Posterior cingulate gyrus (tissue), 11 donors: Measurements from ENCODE around the gene EHBP1.

Experiments
- DNase-seq, 10 donors: peaks; one replicate each; pipeline versions ENCODE4 v3.0.0 to v3.0.0-alpha.2; 2020 to 2021; ENCODE audit warnings: mixed read lengths in 3 of 10
- intact Hi-C: fragments of 100-400 bp; cut with DNase I; formaldehyde crosslinking; loops from one replicate; pipeline ENCODE4 v1.15.1; 2023

The EHBP1 gene

DNA sequence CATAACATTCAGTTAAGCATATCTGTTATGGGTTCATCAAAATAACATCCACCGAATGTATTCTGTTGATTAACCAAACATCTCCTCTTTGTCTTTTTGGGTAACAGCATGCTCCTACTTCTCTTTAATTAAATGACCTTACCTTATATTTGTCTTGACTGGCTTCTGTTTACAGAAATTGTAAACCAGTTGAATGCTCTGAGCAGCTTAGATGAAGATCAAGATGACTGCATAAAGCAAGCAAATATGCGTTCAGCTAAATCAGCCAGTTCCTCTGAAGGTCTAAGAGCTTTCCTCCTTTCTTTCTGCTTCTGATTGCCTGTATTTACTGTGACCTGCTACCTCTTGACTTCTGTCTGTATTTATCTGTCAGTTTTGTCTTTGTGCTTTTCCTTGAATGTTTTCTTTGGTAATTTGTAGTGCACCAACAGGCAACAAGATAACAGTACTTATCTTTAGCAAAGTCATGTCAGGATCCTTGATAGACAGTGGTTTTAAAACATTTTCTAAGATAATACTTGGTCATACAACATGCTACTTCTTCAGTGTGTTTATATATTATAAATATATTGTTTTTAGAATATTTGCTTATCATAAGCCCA lies 152.8 kb downstream of the EHBP1 start:
- DNase-seq, result no peak
- intact Hi-C loops, result no loop called here

- DNase-seq, result no peak
Observed at GRCh38 chr2:62868947-62869346, 163.4 kb downstream of the EHBP1 start.

DNA sequence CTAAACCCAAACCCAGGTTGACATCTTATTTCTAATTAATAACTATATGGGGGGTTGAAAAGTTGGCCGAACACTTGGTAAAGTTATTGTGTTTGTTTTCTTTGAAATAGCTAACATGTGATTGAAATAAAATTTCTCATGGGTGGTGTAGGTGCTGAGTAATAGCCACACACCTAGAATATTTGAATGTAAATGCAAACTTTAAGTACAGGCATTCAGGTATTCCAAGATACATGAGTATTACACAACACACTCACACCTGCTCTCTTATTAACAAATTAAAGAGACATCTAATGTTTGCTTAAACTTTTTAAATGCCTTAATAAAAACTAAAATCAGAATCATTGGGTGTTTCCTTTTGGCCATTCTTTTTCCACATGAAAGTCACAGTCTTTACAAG lies 165.5 kb downstream of the EHBP1 start:
- no peak for DNase-seq
- intact Hi-C loops, result no loop called here

More at GRCh38 chr2:62868947-62869346, 163.4 kb downstream of the EHBP1 start:
- intact Hi-C loops, result no loop called here

GRCh38 chr2:62871506-62871905 lies 166.0 kb downstream of the EHBP1 start:
- no peak for DNase-seq
- intact Hi-C loops, result no loop called here

GRCh38 chr2:62873603-62874002 lies 168.1 kb downstream of the EHBP1 start:
- intact Hi-C loops, result no loop called here
- no peak for DNase-seq

DNA sequence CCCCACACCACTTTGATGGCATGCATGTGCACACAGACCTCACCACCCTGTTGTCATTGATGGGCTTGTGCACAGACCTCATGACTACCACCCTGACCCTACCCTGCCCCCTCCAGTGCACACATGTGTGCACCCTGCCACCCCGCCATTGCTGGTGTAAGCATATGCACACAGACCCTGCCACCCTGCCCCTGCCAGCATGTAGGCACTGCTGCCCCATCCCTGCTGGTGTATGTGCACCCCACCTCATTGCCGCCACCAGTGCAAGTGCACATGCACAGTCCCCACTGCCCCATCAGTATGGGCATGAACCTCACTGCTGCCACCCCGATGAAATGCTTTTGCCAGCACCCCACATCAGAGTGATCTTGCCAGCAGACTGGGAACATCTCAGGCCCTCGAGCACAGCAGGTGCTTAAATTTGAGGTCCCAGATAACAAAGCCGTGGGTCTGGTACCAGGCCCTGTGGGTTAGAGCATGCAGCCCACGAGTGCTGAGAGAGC lies 169.4 kb downstream of the EHBP1 start:
- DNase-seq, result peak in 1 of 10 donors; percentile 66
- intact Hi-C loops, result no loop called here

- intact Hi-C loops, result no loop called here
- no peak for DNase-seq
Observed at GRCh38 chr2:62881162-62881795, 175.8 kb downstream of the EHBP1 start.

GRCh38 chr2:62883629-62884028 lies 178.1 kb downstream of the EHBP1 start:
- intact Hi-C loops, result no loop called here
- no peak for DNase-seq

DNA sequence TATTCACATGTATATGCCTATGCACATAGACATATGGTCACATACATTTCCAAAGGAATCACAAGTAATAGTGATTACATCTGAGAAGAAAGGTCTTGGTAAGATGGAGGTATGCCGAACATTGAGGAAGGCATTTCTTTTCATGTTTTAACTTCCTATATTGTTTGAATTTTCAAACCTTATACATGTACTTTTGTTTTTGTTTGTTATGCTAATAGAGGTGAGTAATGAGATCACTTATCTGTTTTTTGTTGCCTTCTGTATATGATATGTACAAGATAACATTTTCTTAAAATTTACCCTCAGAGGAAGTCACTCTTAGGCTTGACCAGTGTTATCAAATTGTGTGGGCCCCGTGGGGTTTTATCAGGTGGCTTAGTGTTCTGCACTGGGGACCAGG lies 178.6 kb downstream of the EHBP1 start:
- DNase-seq, result no peak
- intact Hi-C loops, result no loop called here

DNA sequence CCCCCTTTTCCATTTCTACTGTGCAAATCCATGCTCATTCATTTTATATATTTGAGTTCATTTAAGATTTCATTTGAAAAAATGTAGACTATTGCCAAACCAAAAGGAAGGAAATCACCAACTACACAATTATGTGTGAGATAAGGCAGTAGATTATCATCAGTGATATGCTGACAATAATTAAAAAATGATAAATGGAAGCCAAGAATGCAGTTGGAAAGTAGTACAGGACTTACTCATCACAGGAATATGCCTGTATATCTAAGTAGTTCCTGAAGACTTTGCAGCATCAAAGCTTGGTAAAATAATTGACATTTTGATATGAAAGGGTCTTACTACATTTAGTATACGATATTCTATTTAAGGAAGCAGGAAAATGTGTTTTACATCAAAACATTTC lies 179.0 kb downstream of the EHBP1 start:
- intact Hi-C loops, result no loop called here
- no peak for DNase-seq

DNA sequence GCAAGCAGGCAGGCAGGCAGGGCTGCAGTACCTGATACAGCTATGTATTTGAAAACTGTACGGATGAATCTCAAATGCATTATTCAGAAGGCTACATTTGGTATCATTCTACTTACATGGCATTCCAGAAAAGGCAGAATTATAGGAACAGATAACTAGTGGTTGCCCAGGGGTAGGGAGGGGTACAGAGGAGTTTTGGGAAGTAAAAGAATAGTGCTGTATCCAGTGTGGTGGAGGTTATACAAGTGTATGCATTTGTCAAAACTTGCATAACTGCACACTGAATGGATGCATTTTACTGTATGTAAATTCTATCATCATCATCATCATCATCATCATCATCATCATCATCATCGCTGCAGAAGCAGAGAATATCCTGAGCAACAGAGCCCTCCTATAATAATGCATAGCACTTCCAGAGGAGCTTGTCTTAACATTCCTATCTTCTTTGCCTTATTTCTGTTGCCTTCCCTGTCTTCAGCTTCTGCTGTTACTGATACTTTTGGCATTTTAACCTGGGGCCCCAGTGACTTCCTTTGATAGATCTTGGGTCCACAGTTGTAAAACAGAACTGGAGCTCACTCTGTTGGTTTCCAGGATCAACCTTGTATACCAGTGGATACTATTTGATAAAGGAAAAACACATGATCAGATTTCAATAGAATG lies 189.6 kb downstream of the EHBP1 start:
- no peak for DNase-seq
- intact Hi-C loops, result no loop called here

- intact Hi-C loops, result no loop called here
- no peak for DNase-seq
Observed at GRCh38 chr2:62895632-62896009, 190.1 kb downstream of the EHBP1 start.

GRCh38 chr2:62897187-62897827 lies 191.8 kb downstream of the EHBP1 start:
- intact Hi-C loops, result no loop called here
- DNase-seq, result no peak

GRCh38 chr2:62904344-62904743 lies 198.8 kb downstream of the EHBP1 start:
- intact Hi-C loops, result no loop called here
- DNase-seq, result no peak

GRCh38 chr2:62908145-62908544 lies 202.6 kb downstream of the EHBP1 start:
- intact Hi-C loops, result no loop called here

DNA sequence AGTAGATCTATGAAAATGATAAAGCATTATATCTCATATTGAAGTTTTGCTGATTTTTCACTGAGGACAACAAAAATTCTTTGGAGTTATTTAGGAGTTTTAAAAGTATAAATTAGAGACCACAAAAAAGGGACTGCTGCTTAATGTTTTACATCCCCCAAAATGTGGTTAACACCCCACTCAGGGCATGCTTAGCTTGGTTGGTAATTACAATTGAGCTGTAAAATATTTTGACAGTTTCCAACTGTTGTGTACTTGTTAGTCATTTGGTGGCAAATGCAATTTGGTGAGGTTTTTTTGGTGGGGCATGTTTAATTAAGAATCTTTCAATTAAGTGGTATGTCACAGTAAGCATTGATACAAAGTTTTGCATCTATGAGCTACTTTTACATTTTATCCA lies 207.8 kb downstream of the EHBP1 start:
- intact Hi-C loops, result no loop called here
- DNase-seq, result no peak

More at GRCh38 chr2:62908145-62908544, 202.6 kb downstream of the EHBP1 start:
- DNase-seq, result no peak

DNA sequence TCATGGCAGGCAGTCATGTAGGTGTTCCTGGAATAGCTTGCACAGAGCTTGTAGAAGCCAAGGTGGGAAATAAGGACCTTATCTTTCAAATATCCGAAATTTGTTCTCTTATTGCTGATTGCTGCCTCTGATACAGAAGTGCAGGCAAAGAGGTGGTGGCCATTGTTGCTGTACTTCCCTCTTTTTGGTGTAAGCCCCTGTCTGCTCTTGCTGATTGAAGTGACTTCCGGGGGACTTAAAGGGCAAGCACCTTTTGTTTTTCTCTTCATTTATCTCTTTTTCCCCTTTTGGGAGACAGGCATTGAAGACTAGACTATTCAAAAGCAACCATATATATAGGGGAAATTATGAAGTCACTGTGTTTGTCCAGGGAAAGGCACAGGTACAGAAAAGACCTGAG lies 213.5 kb downstream of the EHBP1 start:
- no peak for DNase-seq

DNA sequence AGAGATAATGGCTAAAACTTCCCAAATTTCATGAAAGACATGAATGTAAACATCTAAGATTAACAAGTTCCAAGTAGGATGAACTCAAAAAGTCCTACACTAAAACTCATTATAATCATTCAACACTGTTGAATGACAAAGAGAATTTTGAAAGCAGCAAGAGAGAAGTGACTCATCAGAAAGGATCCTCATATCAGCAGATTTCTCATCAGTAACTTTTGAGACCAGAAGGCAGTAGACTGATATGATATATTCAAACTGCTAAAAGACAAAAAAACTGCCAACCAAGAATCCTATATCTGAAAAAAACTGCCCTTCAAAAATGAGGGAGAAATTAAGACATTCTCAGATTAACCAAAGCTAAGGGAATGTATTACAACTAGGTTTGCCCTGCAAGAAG lies 214.6 kb downstream of the EHBP1 start:
- no peak for DNase-seq
- intact Hi-C loops, result no loop called here

More for the DNA sequence above, 213.5 kb downstream of the EHBP1 start:
- intact Hi-C loops, result no loop called here

DNA sequence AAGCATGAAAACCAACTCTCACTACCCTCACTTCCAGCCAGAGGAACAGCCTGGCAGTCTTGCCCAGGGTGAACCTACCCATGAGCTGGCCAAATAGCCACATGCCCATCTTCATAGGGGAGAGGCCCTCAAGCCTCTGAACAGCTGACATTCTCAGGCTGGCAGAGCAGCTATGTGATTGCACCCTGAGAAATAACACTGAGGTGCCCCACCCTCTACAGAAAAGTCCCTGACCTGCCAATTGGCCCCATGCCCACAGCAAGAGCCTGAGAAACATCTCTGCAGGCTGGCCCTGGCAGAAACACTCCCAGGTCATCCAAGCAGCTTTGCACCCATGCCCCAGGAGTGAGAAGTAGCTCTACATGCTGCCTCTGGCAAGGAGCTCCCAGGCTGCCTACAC lies 217.7 kb downstream of the EHBP1 start:
- intact Hi-C loops, result no loop called here
- no peak for DNase-seq

- intact Hi-C loops, result no loop called here
- DNase-seq, result no peak
Observed at GRCh38 chr2:62923881-62924280, 218.4 kb downstream of the EHBP1 start.

DNA sequence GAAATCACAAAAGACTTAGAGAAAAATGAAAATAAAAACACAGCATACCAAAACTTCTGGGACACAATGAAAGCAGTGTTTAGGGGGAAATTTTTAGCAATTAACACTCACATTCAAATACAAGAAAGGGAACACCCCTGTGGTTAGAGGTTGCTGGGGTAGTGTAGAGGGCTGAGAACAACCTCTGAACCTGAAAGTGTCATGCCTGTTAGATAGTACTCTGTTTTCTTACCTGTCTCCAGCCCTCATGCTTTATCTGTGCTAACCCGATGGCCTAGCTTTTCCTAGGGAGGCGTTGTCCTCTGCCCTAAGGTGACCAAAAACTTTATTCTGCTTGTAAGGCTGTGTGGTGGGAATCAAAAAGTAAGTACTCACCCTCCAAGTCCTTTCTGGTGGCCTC lies 222.5 kb downstream of the EHBP1 start:
- intact Hi-C loops, result no loop called here
- DNase-seq, result no peak
